GM18867 (cell line): Measurements from ENCODE around the gene CCR3.

Experiments
- ATAC-seq: cut with Tn5 transposase; IDR thresholded peaks from one replicate; pipeline ENCODE4 v1.9.1; 2021; ENCODE audit warnings: mild to moderate bottlenecking, moderate library complexity; ENCODE audit not compliant: unreplicated experiment

The CCR3 gene

GRCh38 chr3:46218196-46218709 lies 24.0 kb upstream of the CCR3 start:
- ATAC-seq, result no peak

- no peak for ATAC-seq
Measured at GRCh38 chr3:46221391-46221790, 20.9 kb upstream of the CCR3 start.

DNA sequence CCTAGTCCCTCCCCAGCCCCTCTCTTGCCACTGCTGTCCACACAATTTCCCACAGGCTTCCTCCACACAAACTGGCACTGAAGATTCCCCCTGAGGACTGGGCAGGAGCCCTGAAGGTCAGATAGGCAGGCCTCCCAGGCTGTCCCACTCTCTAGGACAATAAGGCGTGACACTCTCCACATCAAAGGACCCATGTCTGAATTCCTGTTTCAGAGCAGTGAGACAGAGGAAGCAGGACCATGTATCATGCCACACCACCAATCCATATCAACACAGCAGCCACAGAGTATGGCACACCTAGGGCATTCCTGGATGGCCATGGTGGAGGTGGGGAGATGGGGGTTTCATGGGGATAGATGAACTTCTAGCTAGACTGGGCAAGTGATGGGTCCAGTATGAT lies 20.3 kb upstream of the CCR3 start:
- ATAC-seq, result no peak

- no peak for ATAC-seq
Measured at GRCh38 chr3:46222435-46223161, 19.7 kb upstream of the CCR3 start.

DNA sequence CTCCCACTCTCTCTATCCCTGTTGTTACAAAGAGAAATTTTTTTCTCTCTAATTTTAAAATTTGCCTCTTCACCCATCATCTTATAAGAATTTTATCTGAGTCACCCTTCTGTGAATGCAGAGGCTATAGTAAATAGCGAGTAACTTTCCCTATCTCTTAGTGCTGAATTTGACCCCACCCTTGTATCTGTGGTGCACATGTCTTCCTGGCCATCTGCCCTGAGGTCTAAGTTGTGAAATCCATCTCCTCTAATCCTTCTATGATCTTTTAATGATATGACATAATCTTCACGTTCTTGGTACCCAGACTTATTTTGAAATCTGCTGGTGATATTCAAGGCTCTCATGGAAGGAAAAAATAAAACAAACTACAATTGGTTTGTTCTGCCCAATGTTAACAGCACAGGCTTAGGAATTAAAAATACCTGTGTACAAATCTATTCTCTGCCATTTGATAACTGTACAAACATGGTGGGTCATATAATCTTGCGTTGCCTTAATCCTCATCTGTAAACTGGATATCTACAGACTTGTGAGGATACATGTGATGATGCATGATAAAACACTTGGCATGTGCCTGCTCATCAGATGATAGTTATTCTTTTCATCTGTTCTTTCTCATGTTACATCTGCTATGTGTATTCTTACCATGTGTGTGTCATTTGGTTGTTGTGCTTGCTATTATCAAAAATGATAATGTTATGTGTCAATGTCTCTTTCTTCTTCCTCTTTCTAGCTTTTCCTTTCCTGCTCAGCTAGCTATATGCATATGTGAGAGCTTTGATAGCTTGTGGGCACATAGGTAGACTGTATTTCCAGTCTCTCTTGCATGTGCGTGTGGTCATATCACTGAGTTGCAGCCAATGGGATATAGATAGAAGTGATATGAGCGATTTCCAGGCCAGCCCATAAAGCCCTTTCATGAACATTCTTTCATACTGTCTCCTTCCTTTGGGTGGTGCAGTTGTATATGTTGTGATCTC lies 13.7 kb upstream of the CCR3 start:
- ATAC-seq, result no peak

DNA sequence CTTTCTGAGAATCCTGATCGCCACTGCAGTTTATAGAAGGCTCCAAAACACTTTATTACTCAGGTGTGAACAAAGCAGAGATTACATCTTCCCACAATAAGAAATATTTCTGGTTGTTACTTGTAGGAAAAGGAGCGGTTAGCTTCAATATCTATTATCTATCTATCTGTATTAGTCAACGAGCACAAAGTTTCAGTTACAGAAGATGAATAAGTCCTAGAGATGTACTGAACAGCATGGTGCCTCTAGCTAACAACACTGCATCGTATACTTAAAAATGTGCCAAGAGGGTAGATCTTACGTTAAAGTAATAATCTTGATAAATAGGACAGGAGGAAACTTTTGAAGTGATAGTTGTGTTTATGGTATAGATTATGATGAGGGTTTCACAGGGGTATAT lies 10.9 kb upstream of the CCR3 start:
- no peak for ATAC-seq

GRCh38 chr3:46233194-46233593 lies 9.1 kb upstream of the CCR3 start:
- ATAC-seq, result no peak

DNA sequence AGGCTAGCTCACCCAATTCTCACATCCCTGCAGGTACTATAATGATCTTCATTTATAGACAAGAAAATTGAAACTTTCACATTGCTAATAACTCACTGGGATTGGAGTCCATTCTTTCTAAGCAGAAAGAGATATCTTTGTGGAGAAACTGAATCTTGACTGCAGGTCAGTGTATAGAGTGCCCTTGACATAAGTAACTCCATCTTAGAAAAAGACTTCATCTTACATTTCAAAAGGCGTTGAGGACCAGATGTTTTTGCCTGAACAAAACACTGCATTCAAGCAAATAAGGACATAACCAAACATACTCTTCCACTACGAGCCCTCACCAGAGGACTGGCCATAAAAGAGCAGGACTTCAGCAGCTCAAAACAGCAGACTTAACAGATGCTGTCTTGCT lies 6.8 kb upstream of the CCR3 start:
- no peak for ATAC-seq

- ATAC-seq, result no peak
Measured at GRCh38 chr3:46236294-46237054, 5.8 kb upstream of the CCR3 start.

GRCh38 chr3:46238386-46238785 lies 3.9 kb upstream of the CCR3 start:
- ATAC-seq, result no peak

DNA sequence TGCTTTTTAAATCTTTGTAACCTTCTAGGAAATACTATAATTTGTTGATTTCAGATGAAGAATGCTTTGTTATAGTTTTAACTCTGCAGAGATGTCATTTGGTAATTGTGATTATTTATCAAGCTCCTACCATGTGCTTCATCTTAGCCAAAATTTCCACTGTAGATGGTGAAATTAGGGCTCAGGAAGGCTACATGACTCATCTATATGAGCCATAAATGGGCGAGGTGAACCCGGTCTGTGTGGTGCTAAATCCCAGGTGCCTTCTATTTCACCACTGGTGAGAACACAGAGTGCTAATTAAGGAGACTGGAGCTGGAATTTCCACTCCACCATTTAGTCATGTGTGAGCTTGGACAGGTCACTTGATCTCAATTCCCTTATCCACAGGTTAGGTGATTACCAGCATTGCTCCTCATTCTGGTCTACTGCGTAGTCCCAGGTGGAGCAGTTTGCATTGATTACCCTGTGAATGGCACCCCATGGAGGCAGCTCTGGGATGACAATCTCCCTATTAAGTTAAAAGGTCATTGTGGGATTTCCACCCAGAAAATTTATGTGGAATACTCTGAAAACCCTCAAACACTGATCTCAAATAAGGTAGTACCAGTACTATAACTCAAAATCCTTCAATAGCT lies 2.8 kb upstream of the CCR3 start:
- ATAC-seq, result no peak

DNA sequence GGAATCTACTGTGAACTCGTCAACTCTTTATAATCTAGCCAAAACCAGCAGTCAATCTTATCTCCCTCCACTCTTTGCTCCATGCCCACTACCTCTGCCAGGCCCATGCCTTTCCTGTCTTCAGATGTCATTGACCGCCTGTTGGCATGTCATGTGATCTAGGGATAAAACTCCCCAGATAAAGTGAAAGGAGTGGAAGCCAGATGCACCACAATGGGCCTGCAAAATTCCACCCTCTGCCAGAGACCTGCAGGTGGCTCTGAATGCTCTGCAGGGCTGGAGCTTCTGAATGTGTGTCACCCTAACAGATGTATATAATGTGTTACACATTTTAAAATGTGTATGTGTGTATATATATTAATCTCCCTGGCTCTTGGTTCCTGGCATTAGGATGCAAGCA lies 2.3 kb upstream of the CCR3 start:
- ATAC-seq, result no peak

- ATAC-seq, result no peak
Measured at GRCh38 chr3:46243560-46243959, 1.3 kb downstream of the CCR3 start.

- no peak for ATAC-seq
Measured at GRCh38 chr3:46245146-46245545, 2.9 kb downstream of the CCR3 start.

GRCh38 chr3:46252980-46253379 lies 10.7 kb downstream of the CCR3 start:
- ATAC-seq, result no peak

- no peak for ATAC-seq
Measured at GRCh38 chr3:46258525-46258924, 16.3 kb downstream of the CCR3 start.

GRCh38 chr3:46261926-46262594 lies 19.8 kb downstream of the CCR3 start:
- no peak for ATAC-seq

GRCh38 chr3:46264002-46264401 lies 21.7 kb downstream of the CCR3 start:
- ATAC-seq, result no peak

DNA sequence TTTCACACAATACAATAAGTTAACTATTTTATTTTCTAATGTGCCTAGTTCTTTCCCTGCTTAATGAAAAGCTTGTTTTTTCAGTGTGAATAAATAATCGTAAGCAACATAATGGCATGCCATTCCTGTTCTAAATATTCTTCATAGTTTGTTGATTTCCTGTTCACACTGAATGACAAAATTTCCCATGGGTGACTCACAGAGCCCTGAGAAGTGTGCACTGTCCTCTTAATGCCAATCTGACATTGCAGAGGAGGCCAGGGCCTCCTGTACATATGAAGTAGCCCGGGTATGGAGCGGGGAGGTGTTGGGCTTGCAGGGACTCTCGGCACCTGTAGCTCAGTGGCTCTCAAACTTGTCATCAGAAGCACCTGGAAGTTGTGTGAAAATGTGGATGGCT lies 24.3 kb downstream of the CCR3 start:
- no peak for ATAC-seq

GRCh38 chr3:46269556-46269955 lies 27.3 kb downstream of the CCR3 start:
- no peak for ATAC-seq
